IMR-90 (cell line): Measurements from ENCODE around the gene SLC44A1. TPM values are rescaled to one million over a fixed set of nuclear protein-coding genes. Genes with fewer than 3 reads are reported as not detected.

Experiments used
- ATAC-seq: fragments of 200-7000 bp; cut with Tn5 transposase; 2 replicates; pipeline ENCODE4 v1.9.1; 2020; ENCODE audit warnings: low read depth, mild to moderate bottlenecking, moderate library complexity
- BruUV-seq: library from RNA; stranded (reverse); fragments of 400-500 nt; replicated peaks from 2 replicates; lab custom pipeline; 2021; lab: Mats Ljungman, UMichigan
- CTCF ChIA-PET: fragments of 300-600 bp; formaldehyde crosslinking; extraction: SDS; loops from one replicate; lab custom pipeline; 2021; ENCODE audit warnings: antibody characterized with exemption; lab: Yijun Ruan, JAX
- POLR2A ChIA-PET: fragments of 300-600 bp; sonication (Branson Sonifier 250); formaldehyde crosslinking; loops from one replicate; lab custom pipeline; 2022; ENCODE audit warnings: antibody characterized with exemption; ENCODE audit not compliant: unreplicated experiment; lab: Charles Lee
- DNase-seq: peaks from one replicate; pipeline ENCODE4 v3.0.0; 2013
- H2AFZ ChIP-seq: replicated peaks from 2 replicates; pipeline ENCODE3; 2013; ENCODE audit warnings: low read length, mild to moderate bottlenecking; ENCODE audit not compliant: poor library complexity
- H2AK5ac ChIP-seq: 2 replicates; pipeline ENCODE4 v1.6.1; 2013; ENCODE audit warnings: low read depth, low read length, inconsistent platforms
- H2AK9ac ChIP-seq: replicated peaks from 2 replicates; pipeline ENCODE3; 2013; ENCODE audit warnings: mild to moderate bottlenecking, low read depth, low read length, moderate library complexity; ENCODE audit not compliant: poor library complexity
- H2BK120ac ChIP-seq: 2 replicates; pipeline ENCODE4 v1.6.1; 2013; ENCODE audit warnings: low read depth, low read length, inconsistent platforms
- H2BK15ac ChIP-seq: 3 replicates; pipeline ENCODE4 v1.6.1; 2013; ENCODE audit warnings: low read depth, low read length, inconsistent platforms
- H2BK20ac ChIP-seq: 2 replicates; pipeline ENCODE4 v1.6.1; 2013; ENCODE audit warnings: low read depth, mild to moderate bottlenecking, inconsistent platforms, low read length, moderate library complexity
- H2BK5ac ChIP-seq: 2 replicates; pipeline ENCODE4 v1.6.1; 2013; ENCODE audit warnings: mild to moderate bottlenecking, low read depth, low read length, inconsistent platforms; ENCODE audit not compliant: poor library complexity, severe bottlenecking
- H3K14ac ChIP-seq: replicated peaks from 2 replicates; pipeline ENCODE4 v1.6.1; 2013; ENCODE audit warnings: low read depth, low read length, inconsistent platforms
- H3K18ac ChIP-seq: 2 replicates; pipeline ENCODE4 v1.6.1; 2013; ENCODE audit warnings: low read depth, low read length, control low read depth
- H3K23ac ChIP-seq: 2 replicates; pipeline ENCODE4 v1.6.1; 2013; ENCODE audit warnings: low read depth, low read length, inconsistent platforms
- H3K27ac ChIP-seq: 2 replicates; pipeline ENCODE4 v1.5.1; 2013; ENCODE audit warnings: mild to moderate bottlenecking, control low read depth, low read length; ENCODE audit not compliant: insufficient read depth
- H3K27me3 ChIP-seq: 2 replicates; pipeline ENCODE4 v1.6.1; 2013; ENCODE audit warnings: low read length; ENCODE audit not compliant: control insufficient read depth, insufficient read depth
- H3K36me3 ChIP-seq: 2 replicates; pipeline ENCODE4 v1.6.1; 2013; ENCODE audit warnings: low read length, mixed read lengths; ENCODE audit not compliant: control insufficient read depth, insufficient read depth
- H3K4ac ChIP-seq: 2 replicates; pipeline ENCODE4 v1.6.1; 2013; ENCODE audit warnings: low read depth, low read length, inconsistent platforms
- H3K4me1 ChIP-seq: 2 replicates; pipeline ENCODE4 v1.6.1; 2013; ENCODE audit warnings: low read length, mixed read lengths; ENCODE audit not compliant: control insufficient read depth, insufficient read depth
- H3K4me2 ChIP-seq: 2 replicates; pipeline ENCODE4 v1.6.1; 2013; ENCODE audit warnings: low read depth, mild to moderate bottlenecking, control low read depth, low read length, moderate library complexity
- H3K4me3 ChIP-seq: 2 replicates; pipeline ENCODE4 v1.5.1; 2013; ENCODE audit warnings: low read depth, mild to moderate bottlenecking, control low read depth, low read length, moderate library complexity; ENCODE audit not compliant: insufficient read depth
- H3K56ac ChIP-seq: 2 replicates; pipeline ENCODE4 v1.6.1; 2013; ENCODE audit warnings: low read length, inconsistent platforms; ENCODE audit not compliant: insufficient read depth; ENCODE audit errors: extremely low read depth
- H3K79me1 ChIP-seq, 2 experiments: 2 replicates each; pipeline ENCODE4 v1.6.1; 2013; ENCODE audit warnings: low read length in 2 of 2, inconsistent platforms in 1 of 2, low read depth in 1 of 2
- H3K9ac ChIP-seq: 2 replicates; pipeline ENCODE4 v1.6.1; 2013; ENCODE audit warnings: low read depth, low read length, control low read depth
- H3K9me1 ChIP-seq: 2 replicates; pipeline ENCODE4 v1.6.1; 2013; ENCODE audit warnings: low read length, inconsistent platforms; ENCODE audit not compliant: insufficient read depth
- H3K9me3 ChIP-seq: 2 replicates; pipeline ENCODE4 v1.6.1; 2013; ENCODE audit warnings: low read length; ENCODE audit not compliant: control insufficient read depth, insufficient read depth
- H4K20me1 ChIP-seq: 2 replicates; pipeline ENCODE4 v1.6.1; 2013; ENCODE audit warnings: low read length, inconsistent platforms; ENCODE audit not compliant: insufficient read depth
- H4K5ac ChIP-seq: 2 replicates; pipeline ENCODE4 v1.6.1; 2013; ENCODE audit warnings: mild to moderate bottlenecking, low read depth, low read length, control low read depth
- H4K8ac ChIP-seq, 2 experiments: 2 replicates each; pipeline ENCODE4 v1.6.1; 2013; ENCODE audit warnings: low read depth in 2 of 2, low read length in 2 of 2, control low read depth in 1 of 2, inconsistent platforms in 1 of 2
- H4K91ac ChIP-seq: 2 replicates; pipeline ENCODE4 v1.6.1; 2013; ENCODE audit warnings: low read depth, low read length, inconsistent platforms; ENCODE audit not compliant: insufficient read depth
- FOS ChIP-seq: fragments of 150-350 bp; IDR thresholded peaks from 2 replicates; pipeline ENCODE4 v1.6.1; 2016; ENCODE audit warnings: low read depth, low read length
- RCOR1 ChIP-seq: IDR thresholded peaks from 2 replicates; pipeline ENCODE4 v1.6.1; 2012; ENCODE audit warnings: mild to moderate bottlenecking, low read length, improper control_type of control experiment; ENCODE audit not compliant: insufficient replicate concordance
- WGBS, 2 experiments: methylation state at CpG; one replicate each; pipeline versions ENCODE4 v1.1.5 to v1.1.7; 2013; ENCODE audit warnings: missing lambda C conversion rate in 2 of 2; ENCODE audit not compliant: insufficient read length in 1 of 2; ENCODE audit errors: extremely low coverage in 2 of 2; 5-methylcytosine and 5-hydroxymethylcytosine counted together
- dilution Hi-C: fragments of 300-500 bp; cut with HindIII; formaldehyde crosslinking; loops from one replicate; pipeline ENCODE4 v1.14.3; 2018; ENCODE audit warnings: low sequenced_read_pairs; ENCODE audit not compliant: unreplicated experiment
- in situ Hi-C: fragments of 300-500 bp; cut with MboI; formaldehyde crosslinking; loops from 3 replicates; pipeline ENCODE4 v1.14.3; 2019; ENCODE audit warnings: low sequenced_read_pairs, inconsistent platforms, mixed read lengths
- intact Hi-C: fragments of 100-400 bp; cut with micrococcal nuclease; formaldehyde crosslinking; loops from 2 replicates; pipeline ENCODE4 v1.10.0; 2022
- polyA plus RNA-seq, 3 experiments: library from polyadenylated mRNA; depleted of rRNA; stranded (reverse); fragments of >200 nt; gene quantifications; 2 replicates each; pipeline ENCODE4 v1.2.3, GENCODE V29; 2012; ENCODE audit warnings: low replicate concordance in 1 of 3
- total RNA-seq: library from RNA; depleted of rRNA; stranded (reverse); fragments of >200 nt; gene quantifications from 2 replicates; pipeline ENCODE4 v1.2.3, GENCODE V29; 2012

The SLC44A1 gene
- total and polyA plus RNA-seq, 2 of the 4 experiments (the other 2 are of a cell fraction) = 5.2 to 21.7 TPM

- Histone ChIP-seq H3K79me1 (peaks cover 11 to 13% of the 10 kb centered on the region in 2 experiments), H2AFZ (no peak overlapping the region), H3K4me3 (no peak overlapping the region), H3K4me2 (no peak overlapping the region), H3K36me3 (no peaks in the 10 kb centered on the region), H3K9me1 (no peaks in the 10 kb centered on the region), H3K14ac (no peak overlapping the region), H2AK9ac (no peak overlapping the region), H3K9me3 (no peaks in the 10 kb centered on the region), H2BK5ac (no peak overlapping the region), H2BK20ac (no peak overlapping the region), H3K27ac (no peak overlapping the region), H2BK120ac (no peak overlapping the region), H3K27me3 (no peaks in the 10 kb centered on the region), H3K18ac (no peak overlapping the region), H3K9ac (no peak overlapping the region), H4K20me1 (no peaks in the 10 kb centered on the region), H4K5ac (no peak overlapping the region), H3K56ac (no peak overlapping the region), H2AK5ac (no peak overlapping the region), H4K91ac (no peak overlapping the region), H2BK15ac (no peak overlapping the region), H4K8ac (no peak overlapping the region), H3K4me1 (0 out of 2 replicates have a peak, but pooled peaks cover 1% of the 10 kb centered on the region), H3K23ac (no peak overlapping the region), H3K4ac (no peak overlapping the region)
- CTCF ChIA-PET = no interaction called here
- dilution Hi-C loops (no loop called here), intact Hi-C loops (no loop called here), in situ Hi-C loops (no loop called here)
- DNase-seq (no peak), ATAC-seq (no peak)
- TF ChIP-seq FOS (no peak), RCOR1 (no peak)
- no TSS peak for BruUV-seq
- POLR2A ChIA-PET = interaction anchor here (0.5 kb wide), 1 partner anchor 140 kb away, joined by 18 read pairs; no protein-coding TSS in a partner anchor
- WGBS, 2 experiments = 90% methylated on average over 4 of the region's 5 CpGs; no CpG with 5 or more reads in 1 of the 2 experiments
Observed at GRCh38 chr9:105252405-105252756, 7.9 kb downstream of the SLC44A1 start.
